GM18909 (cell line): ENCODE results near the gene ZNF678.
"Not testable (repeated sequence)": the region's sequence is repeated elsewhere in the genome, so short reads cannot be mapped to it uniquely, and the experiment has no call there.

Experiments used
- ATAC-seq: cut with Tn5 transposase; IDR thresholded peaks from one replicate; pipeline ENCODE4 v1.9.1; 2021; ENCODE audit warnings: mild to moderate bottlenecking; ENCODE audit not compliant: unreplicated experiment, poor library complexity

ZNF678 gene

DNA sequence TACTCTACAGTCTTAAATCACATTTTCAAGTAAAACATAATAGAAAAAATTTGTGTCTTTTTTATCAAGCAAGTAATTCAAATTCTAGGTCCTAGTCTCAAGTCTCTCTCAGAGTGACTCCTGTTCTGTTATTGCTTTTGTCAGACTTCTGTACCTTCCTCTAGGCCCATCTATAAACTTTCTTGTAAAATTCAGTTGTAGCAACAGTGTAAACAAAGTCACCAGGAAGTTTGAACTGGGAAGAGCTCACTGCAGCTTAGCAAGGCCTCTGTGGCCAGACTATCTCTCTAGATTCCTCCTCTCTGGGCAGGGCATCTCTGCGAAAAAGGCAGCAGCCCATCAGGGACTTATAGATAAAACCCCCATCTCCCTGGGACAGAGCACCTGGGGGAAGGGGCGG is 13.5 kb upstream of the ZNF678 start:
- no peak for ATAC-seq

DNA sequence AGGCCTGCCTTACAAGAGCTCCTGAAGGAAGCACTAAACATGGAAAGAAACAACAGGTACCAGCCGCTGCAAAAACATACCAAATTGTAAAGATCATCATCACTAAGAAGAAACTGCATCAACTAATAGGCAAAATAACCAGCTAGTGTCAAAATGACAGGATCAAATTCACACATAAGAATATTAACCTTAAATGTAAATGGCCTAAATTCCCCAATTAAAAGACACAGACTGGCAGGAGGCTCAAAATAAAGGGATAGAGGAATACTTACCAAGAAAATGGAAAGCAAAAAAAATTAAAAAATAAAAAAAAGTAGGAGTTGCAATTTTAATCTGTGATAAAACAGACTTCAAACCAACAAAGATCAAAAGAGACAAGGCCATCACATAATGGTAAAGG is 11.5 kb upstream of the ZNF678 start:
- not testable (repeated sequence) for ATAC-seq

DNA sequence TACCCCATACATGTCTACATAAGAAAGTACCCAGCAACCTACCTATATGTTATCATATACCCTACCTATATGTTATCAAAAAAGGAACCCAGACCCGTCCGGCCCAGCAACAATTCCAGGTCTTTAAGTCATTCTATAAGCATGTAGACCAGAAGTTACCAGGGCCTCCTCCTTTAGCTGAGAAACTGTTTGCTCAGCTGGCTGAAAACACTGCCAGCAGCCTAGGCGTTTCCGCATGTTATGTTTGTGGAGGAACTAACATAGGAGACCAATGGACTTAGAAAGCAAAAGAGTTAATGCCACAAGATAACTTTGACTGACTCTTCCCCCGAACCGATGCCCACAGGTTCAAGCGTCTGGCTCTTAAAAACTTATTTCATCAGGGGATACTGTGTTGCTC is 7.1 kb upstream of the ZNF678 start:
- ATAC-seq = no peak

DNA sequence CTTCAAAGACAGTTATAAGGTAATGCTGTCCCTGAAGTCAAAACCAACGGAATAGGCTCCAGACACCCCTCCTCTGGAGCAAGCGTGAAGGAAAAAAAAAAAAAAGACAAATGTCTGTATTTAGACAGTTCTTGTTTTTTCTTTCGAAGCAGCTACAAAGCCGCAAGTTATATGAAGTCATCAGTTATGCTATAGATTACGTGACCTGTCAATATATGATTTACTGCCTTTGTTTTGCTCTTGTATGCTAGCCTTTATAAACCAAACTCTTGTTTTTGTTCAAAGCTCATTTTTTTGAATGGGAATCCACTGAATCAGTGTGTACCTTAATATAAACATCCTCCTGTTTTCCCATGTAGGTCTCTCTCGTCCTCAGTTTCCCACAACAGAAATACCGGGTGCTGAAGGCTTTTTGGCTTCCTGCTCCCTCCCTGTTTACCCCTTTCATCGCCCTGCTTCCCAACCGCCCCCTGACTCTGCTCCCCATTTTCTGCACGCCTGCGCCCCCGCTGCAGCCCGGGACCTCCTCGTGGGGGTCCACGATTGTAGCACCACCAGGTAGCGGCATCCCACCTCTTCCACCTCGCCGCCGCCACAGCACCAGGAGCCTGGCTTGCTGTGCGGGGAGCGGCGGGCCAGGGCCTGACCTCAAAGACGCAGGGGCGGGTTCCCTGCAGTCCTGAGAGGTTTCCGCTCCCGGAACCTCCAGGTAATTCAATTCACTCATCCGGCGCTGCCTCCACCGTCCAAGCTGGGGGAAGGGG is 5.2 kb upstream of the ZNF678 start:
- ATAC-seq = no peak

DNA sequence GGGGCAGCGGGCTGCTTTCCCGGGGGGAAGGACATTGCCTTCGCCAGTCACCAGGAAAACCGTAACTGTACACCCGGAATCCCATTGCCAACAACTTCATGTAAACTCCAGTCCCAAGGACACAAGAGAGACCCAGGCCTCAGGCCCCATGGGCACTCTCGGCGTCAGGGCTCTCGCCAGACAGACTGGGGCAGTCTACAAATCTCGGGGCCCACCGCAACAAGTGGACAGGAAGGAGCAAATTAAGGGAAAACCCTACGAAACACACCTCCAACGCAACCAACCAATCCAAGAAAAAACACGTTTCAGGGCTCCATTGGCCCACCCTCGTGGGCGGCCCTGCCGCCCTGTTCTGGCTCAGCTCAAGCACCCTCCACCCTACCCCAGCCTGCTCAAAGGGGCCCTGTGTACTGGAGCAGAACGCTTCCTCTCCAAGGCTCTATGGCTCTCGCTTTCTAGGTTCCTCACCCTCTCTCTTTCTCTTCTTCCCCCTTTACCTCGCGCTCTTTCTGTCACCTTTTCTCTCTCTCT is 4.6 kb upstream of the ZNF678 start:
- no peak for ATAC-seq

DNA sequence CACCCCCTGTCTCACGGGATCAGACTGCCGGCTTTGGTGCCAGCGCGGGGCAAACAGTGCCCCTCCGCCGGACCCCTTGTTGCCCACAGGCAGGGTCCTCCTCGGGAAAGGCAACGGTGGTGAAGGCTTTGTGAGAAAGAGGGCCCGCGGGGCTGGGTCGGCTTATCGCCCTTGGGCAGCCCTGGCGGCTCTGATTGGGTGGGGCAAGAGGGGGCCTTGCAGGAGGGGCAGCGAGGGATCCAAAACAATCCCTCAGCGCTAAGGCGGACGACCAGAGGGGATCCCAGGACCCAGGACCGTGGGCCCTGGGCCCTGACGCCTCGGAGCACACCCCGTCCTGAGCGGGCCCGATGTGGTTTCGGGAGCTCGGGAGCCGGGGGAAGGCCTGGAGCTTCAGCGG is 3.9 kb upstream of the ZNF678 start:
- no peak for ATAC-seq

DNA sequence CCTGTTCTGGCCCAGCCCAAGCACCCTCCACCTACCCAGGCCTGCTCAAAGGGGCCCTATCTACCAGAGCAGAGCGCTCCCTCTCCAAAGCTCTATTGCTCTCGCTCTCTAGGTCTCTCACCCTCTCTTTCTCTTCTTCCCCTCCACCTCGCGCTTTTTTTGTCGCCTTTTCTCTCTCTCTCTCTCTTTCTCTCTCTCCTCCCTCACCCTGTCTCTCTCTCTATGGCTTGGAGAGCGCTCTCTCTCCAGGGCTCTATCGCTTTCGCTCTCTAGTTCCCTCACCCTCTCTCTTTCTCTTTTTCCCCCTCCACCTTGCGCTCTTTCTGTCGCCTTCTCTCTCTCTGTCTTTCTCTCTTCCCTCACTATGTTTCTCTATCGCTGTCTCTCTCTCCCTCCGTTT is 3.4 kb upstream of the ZNF678 start:
- no peak for ATAC-seq

DNA sequence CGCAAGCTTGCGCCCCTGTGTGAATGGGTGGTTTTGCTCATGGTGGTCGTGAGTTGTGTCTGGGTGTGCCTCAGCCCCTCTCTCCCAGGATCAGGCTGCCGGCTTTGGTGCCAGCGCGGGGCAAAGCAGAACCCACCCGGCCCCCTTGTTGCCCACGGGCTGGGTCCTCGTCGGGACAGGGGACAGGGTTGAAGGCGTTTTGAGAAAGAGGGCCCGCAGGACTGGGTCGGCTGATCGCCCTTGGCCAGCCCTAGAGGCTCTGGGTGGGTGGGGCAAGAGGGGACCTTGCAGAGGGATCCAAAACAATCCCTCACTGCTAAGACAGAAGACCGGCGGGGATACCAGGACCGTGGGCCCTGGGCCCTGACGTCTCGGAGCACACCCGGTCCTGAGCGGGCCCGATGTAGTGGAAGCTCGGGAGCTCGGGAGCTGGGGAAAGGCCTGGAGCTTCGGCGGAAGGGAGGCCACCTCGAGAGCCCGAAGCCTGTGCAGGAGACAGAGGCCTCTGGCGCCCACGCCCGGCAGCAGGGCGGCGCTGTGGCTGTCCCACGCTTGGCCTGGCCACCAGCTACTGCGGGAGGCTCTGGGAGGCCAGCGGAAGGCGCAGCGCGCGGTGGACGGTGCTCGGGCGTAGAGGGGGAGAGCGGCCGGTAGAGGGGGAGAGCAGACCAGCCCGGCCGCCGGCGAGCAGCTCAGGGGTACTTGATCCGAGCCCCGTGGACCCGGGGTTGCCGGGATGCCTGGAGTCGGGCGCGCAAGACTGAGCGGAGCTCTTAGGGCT is 2.8 kb upstream of the ZNF678 start:
- ATAC-seq = no peak

DNA sequence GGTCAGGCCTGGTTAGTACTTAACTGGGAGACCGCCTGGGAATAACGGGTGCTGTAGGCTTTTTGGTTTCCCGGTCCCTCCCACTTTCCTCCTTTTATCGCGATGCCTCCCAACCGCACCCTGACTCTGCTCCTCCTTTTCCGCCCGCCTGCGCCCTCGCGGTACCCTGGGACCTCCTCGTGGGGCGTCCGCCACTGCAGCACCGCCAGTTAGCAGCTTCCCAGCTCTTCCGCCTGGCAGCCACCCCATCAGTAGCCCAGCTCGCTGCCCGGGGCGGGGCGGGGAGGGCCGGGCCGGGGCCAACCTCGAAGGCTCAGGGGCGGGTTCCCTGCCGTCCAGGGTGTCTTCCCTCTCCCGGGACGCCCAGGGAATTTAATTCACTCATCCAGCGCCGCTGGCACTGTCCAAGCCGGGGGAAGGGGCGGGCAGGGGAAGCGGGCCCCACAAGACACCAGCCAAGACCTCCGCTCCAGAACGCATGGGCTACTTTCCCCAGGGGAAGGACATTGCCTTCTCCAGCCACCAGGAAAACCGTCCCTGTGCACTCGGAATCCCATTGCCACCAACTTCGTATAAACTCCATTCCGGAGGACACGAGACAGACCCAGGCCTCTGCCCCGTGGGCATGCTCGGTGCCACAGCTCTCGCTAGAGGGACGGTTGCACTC is 2.0 kb upstream of the ZNF678 start:
- no peak for ATAC-seq

DNA sequence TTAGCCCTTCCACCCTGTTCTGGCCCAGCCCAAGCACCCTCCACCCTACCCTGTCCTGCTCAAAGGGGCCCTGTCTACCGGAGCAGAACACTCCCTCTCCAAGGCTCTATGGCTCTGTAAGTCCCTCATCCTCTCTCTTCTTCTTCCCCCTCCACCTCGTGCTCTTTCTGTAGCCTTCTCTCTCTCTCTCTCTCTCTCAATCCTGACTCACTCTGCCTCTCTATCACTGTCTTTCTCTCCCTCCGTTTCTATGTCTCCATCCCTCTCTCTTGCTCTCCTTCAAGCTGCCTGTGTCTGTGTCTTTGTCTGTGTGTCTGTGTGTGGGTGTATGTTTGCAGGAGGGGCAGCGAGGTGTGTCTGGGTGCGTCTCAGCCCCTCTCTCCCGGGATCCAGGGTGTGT is 1.3 kb upstream of the ZNF678 start:
- no peak for ATAC-seq

DNA sequence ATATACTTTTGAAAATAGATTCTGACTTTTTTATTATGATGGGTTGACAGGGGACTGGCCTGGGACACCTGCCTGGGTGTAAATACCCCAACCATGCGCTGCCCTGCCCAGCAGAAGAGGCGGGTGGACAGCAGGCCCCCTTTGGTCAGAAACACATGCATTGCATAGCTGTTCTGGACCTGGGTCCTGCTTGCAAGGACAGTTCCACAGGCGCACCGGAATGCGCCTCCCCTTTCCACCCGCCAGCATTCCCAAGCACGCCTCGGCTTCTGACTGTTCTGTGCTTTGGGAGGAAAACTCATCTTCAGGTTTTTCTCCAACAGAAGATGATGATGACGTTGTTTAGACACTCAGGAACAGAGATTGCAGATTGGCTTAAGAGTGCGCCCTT is 428 bp upstream of the ZNF678 start:
- ATAC-seq = no peak

DNA sequence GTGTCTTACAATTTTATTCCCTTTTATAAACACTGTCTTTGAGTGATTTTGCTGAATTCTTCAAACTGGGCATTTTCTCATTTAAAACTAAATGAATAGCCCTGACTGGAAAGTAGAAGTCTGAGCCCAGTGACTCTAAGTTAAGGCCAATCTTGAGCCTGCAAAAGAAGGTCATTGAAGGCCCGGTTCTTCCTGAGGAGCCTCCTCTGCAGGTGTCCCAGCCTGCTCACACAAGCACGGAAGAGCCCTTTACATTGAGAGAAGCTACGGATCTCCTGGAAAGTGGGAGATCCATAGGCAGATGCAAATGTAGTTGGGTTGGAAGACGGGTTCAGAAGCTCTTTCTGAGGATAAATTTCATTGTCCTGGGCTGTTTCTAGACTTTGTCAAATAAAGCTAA is 3.9 kb downstream of the ZNF678 start:
- ATAC-seq = no peak

DNA sequence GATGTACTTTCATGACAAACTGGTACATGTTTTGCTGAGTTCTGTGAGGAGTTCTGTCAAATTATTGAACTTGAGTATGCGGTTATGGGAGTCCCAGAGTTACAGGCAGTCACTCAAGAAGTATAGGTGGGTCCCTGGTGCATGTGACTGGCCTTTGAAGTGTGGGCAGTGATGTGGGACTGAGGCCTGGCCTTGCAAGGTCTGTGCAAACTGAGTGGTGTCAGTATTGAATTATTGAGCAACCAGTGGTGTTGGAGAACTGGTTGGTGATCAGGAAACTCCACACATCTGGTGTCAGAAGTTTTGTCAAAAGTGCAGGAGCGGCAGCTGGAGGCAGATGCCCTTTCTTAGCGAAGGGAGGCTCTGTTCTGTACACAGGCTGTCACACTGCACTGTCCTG is 5.2 kb downstream of the ZNF678 start:
- ATAC-seq = no peak

DNA sequence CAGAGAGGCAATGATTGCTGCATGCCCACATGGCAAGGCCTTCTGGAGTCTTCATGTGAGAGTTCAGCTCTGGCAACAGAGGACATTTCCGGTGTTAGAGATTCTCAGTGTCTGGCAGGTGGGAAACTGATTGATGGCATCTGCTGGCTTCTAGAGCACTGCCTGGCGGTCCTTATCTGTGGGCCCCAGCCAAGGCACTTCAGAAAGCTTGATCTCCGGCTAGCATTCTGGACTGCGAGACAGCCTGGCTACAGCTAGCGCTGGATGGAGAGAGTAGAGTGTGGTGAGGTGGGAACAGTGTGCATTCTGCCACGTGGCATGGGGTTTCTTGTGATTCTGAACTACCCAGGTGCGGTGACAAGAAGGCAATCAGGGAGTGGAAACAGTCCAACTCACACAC is 9.4 kb downstream of the ZNF678 start:
- no peak for ATAC-seq

DNA sequence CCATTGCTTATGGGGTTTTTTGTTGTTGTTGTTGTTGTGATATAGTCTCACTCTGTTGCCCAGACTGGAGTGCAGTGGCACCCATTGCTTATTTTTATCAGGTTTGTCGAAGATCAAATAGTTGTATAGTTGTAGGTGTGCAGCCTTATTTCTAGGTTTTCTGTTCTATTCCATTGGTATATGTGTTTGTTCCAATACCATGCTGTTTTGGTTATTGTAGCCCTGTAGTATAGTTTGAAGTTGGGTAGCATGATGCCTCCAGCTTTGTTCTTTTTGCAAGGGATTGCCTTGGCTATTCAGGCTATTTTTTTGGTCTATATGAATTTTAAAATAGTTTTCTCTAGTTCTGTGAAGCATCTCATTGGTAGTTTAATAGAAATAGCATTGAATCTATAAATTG is 11.6 kb downstream of the ZNF678 start:
- no peak for ATAC-seq

DNA sequence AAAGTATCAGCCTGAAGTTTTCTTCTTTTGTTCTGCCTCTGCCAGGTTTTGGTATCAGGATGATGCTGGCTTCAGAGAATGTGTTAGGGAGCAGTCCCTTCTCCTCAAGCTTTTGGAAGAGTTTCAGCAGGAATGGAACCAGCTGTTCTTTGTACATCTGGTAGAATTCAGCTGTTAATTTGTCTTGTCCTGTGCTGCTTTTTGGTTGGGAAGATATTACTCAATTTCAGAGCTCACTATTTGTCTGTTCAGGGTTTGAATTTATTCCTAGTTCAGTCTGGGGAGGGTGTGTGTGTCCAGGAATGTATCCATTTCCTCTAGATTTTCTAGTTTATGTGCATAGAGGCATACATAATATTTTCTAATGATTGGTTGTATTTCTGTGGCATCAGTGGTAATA is 12.8 kb downstream of the ZNF678 start:
- ATAC-seq = no peak

DNA sequence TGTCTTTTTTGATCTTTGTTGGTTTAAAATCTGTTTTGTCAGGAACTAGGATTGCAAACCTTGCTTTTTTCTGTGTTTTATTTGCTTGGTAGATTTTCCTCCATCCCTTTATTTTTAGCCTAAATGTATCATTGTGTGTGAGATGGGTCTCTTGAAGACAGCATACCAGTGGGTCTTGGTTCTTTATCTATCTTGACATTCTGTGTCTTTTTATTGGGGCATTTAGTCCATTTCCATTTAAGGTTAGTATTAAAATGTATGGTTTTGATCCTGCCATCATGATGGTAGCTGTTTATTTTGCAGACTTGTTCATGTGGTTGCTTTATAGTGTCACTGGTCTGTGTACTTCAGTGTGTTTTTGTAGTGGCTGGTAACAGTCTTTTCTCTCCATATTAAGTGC is 14.1 kb downstream of the ZNF678 start:
- ATAC-seq = no peak

DNA sequence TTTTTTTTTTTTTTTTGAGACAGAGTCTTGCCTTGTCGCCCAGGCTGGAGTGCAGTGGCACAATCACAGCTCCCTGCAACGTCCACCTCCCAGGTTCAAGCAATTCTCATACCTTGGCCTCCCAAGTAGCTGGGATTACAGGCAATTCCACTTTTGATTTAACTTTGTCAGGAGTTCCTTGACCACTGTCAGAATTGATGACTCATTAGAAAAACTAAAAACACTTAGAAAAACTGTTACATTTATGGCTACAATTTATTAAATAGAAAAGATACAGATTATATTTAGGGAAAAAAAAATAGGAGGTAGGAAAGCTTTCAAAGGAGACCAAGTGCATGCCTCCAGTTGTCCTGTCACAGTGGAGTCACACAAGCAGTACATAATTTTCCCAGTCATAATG is 20.0 kb downstream of the ZNF678 start:
- ATAC-seq = no peak

DNA sequence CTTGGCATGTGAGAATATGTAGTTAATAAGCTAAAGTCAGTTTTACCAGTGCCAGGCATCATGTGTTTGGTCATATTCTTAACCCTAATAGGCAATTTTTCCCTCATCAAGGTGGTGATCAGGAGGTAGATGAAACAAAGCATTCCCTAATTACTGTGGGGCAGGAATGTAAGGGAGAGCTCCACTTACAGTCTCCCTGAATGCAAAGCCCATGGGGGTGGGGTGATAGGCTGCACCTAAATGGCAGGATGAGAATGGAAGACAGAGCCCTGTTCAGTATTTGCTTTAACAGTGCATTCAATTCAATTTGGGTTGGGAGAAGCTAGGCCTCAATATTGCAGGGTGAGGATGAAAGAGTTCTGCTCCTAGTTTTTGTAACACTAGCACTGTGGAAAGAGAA is 23.4 kb downstream of the ZNF678 start:
- no peak for ATAC-seq

DNA sequence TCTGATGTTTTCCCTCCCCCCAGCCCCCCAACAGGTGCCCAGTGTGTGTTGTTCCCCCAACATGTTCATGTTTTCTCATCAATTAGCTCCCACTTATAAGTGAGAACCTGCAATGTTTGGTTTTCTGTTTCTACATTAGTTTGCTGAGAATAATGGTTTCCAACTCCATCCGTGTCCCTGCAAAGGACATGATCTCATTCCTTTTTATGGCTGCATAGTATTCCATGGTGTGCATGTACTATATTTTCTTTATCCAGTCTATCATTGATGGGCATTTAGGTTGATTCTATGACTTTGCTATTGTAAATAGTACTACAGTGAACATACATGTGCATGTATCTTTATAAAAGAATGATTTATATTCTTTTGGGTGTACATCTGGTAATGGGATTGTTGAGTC is 24.6 kb downstream of the ZNF678 start:
- ATAC-seq = no peak

DNA sequence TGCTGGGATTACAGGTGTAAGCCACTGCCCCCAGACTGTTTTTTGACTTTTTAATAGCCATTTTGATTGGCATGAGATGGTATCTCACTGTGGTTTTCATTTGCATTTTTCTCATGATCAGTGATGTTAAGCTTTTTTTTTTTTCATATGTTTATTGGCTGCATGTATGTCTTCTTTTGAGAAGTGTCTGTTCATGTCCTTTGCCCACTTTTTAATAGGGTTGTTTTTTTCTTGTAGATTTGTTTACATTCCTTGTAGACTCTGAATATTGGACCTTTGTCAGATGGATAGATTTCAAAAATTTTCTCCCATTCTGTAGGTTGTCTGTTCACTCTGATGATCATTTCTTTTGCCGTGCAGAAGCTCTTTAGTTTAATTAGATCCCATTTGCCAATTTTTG is 25.4 kb downstream of the ZNF678 start:
- not testable (repeated sequence) for ATAC-seq
